ENCODE data around the gene SYT12.

The SYT12 gene

GRCh38 chr11:67073908-67074307 is 51.0 kb downstream of the SYT12 start:
- H3K4me3 ChIP-seq = no peak overlapping the region
- intact Hi-C loops (cut with DNase I; ENCODE audit: low total_unique reads) = no loop called here
- TF ChIP-seq CTCF (IDR thresholded peaks at IDR 0.05) = no peak

GRCh38 chr11:67076202-67076601 is 53.3 kb downstream of the SYT12 start:
- DNase-seq = no peak
- Histone ChIP-seq H3K27ac (no peak overlapping the region), H3K36me3 (peaks cover 0 to 16% (median 5%) of the 10 kb centered on the region in 3 donors), H3K4me3 (no peak overlapping the region), H3K4me1 (peaks cover 0 to 11% (median 2%) of the 10 kb centered on the region in 4 donors), H3K9me3 (no peaks in the 10 kb centered on the region), H3K27me3 (no peaks in the 10 kb centered on the region)
- intact Hi-C loops (cut with DNase I; ENCODE audit: low total_unique reads) = no loop called here
- no peak for TF ChIP-seq CTCF (IDR thresholded peaks at IDR 0.05)

More at GRCh38 chr11:67073908-67074307, 51.0 kb downstream of the SYT12 start:
- Histone ChIP-seq H3K27me3 (no peaks in the 10 kb centered on the region), H3K4me1 (peaks cover 0 to 11% (median 2%) of the 10 kb centered on the region in 4 donors), H3K36me3 (peaks cover 0 to 23% (median 5%) of the 10 kb centered on the region in 3 donors), H3K27ac (no peak overlapping the region), H3K9me3 (no peaks in the 10 kb centered on the region)
- DNase-seq = no peak

GRCh38 chr11:67079065-67079705 is 56.3 kb downstream of the SYT12 start:
- Histone ChIP-seq H3K4me1 (peaks cover 0 to 17% (median 9%) of the 10 kb centered on the region in 4 donors), H3K36me3 (no peaks in the 10 kb centered on the region), H3K4me3 (no peak overlapping the region), H3K9me3 (no peaks in the 10 kb centered on the region), H3K27ac (no peak overlapping the region), H3K27me3 (peaks cover 0 to 4% of the 10 kb centered on the region in 2 donors)
- DNase-seq = no peak
- intact Hi-C loops (cut with DNase I; ENCODE audit: low total_unique reads) = no loop called here
- TF ChIP-seq CTCF (IDR thresholded peaks at IDR 0.05) = no peak

GRCh38 chr11:67082071-67082791 is 59.3 kb downstream of the SYT12 start:
- H3K27ac ChIP-seq = no peak overlapping the region
- intact Hi-C loops (cut with DNase I; ENCODE audit: low total_unique reads) = loop anchor here (5.0 to 10.0 kb wide), 2 partner anchors 85 to 143 kb away; no protein-coding TSS in a partner anchor
- H3K4me1 ChIP-seq = peaks cover 0 to 17% (median 9%) of the 10 kb centered on the region in 4 donors
- H3K4me3 ChIP-seq = no peak overlapping the region
- no peaks in the 10 kb centered on the region for H3K36me3 ChIP-seq
- no peak for TF ChIP-seq CTCF (IDR thresholded peaks at IDR 0.05)
- no peak for DNase-seq
- peaks cover 0 to 4% of the 10 kb centered on the region in 2 donors for H3K27me3 ChIP-seq
- H3K9me3 ChIP-seq = no peaks in the 10 kb centered on the region

GRCh38 chr11:67083786-67084366 is 60.9 kb downstream of the SYT12 start:
- Histone ChIP-seq H3K27me3 (peaks cover 0 to 4% of the 10 kb centered on the region in 2 donors), H3K4me1 (peaks cover 0 to 13% (median 8%) of the 10 kb centered on the region in 4 donors), H3K4me3 (no peak overlapping the region), H3K36me3 (no peaks in the 10 kb centered on the region), H3K27ac (no peak overlapping the region), H3K9me3 (no peaks in the 10 kb centered on the region)
- DNase-seq = no peak
- intact Hi-C loops (cut with DNase I; ENCODE audit: low total_unique reads) = loop anchor here (5.0 to 10.0 kb wide), 2 partner anchors 83 to 141 kb away; no protein-coding TSS in a partner anchor
- TF ChIP-seq CTCF (IDR thresholded peaks at IDR 0.05) = no peak
